Keratinocyte (primary cell): Measurements from ENCODE around the gene RIT2. TPM values are rescaled to one million over a fixed set of nuclear protein-coding genes. Genes with fewer than 3 reads are reported as not detected.

Source experiments
- DNase-seq: peaks from one replicate; pipeline ENCODE4 v3.0.0-alpha.2; 2011; ENCODE audit warnings: low read depth, missing footprints, low spot score
- FAIRE-seq: peaks from 2 replicates; lab custom pipeline; 2011; peaks lifted over from hg19 to GRCh38; lab: Jason Lieb, UNC
- H2AFZ ChIP-seq: 2 replicates; pipeline ENCODE4 v1.6.0; 2012; ENCODE audit warnings: low read length, control low read depth, inconsistent platforms; ENCODE audit not compliant: control insufficient read depth
- H3K27ac ChIP-seq: 2 replicates; pipeline ENCODE4 v1.5.1; 2011; ENCODE audit warnings: low read length; ENCODE audit not compliant: control insufficient read depth, insufficient read depth
- H3K27me3 ChIP-seq: 3 replicates; pipeline ENCODE4 v1.6.0; 2011; ENCODE audit warnings: low read length; ENCODE audit not compliant: control insufficient read depth, insufficient read depth; ENCODE audit errors: extremely low read depth
- H3K36me3 ChIP-seq, 2 experiments: 2 replicates in 1 of 2; 3 replicates in 1 of 2; pipeline ENCODE4 v1.5.1; 2011; ENCODE audit warnings: low read length in 2 of 2, mild to moderate bottlenecking in 1 of 2; ENCODE audit not compliant: control insufficient read depth in 2 of 2, insufficient read depth in 2 of 2; ENCODE audit errors: extremely low read depth in 1 of 2
- H3K4me1 ChIP-seq: 3 replicates; pipeline ENCODE4 v1.5.1; 2011; ENCODE audit warnings: low read length; ENCODE audit not compliant: control insufficient read depth, insufficient read depth; ENCODE audit errors: extremely low read depth
- H3K4me2 ChIP-seq: 3 replicates; pipeline ENCODE4 v1.6.0; 2011; ENCODE audit warnings: low read depth, low read length; ENCODE audit not compliant: control insufficient read depth, insufficient read depth; ENCODE audit errors: extremely low read depth
- H3K4me3 ChIP-seq, 3 experiments: fragments of 200-600 bp in 1 of 3; sonication (generic) in 1 of 3; 2 replicates in 2 of 3; 3 replicates in 1 of 3; pipeline ENCODE4 v1.5.1; 2011 to 2016; ENCODE audit warnings: low read length in 3 of 3, mild to moderate bottlenecking in 3 of 3, control low read depth in 2 of 3, inconsistent platforms in 1 of 3, low read depth in 1 of 3, mixed read lengths in 1 of 3, mixed run types in 1 of 3, moderate library complexity in 1 of 3; ENCODE audit not compliant: control insufficient read depth in 2 of 3, insufficient read depth in 2 of 3; ENCODE audit errors: extremely low read depth in 1 of 3
- H3K79me2 ChIP-seq: 2 replicates; pipeline ENCODE4 v1.6.0; 2012; ENCODE audit warnings: low read length; ENCODE audit not compliant: control insufficient read depth, insufficient read depth
- H3K9ac ChIP-seq: 3 replicates; pipeline ENCODE4 v1.6.0; 2011; ENCODE audit warnings: low read length; ENCODE audit not compliant: control insufficient read depth, insufficient read depth; ENCODE audit errors: extremely low read depth
- H3K9me1 ChIP-seq: 3 replicates; pipeline ENCODE4 v1.6.0; 2011; ENCODE audit warnings: low read length; ENCODE audit not compliant: control insufficient read depth, insufficient read depth; ENCODE audit errors: extremely low read depth
- H3K9me3 ChIP-seq: 2 replicates; pipeline ENCODE4 v1.5.1; 2012; ENCODE audit warnings: low read depth, low read length; ENCODE audit not compliant: control insufficient read depth
- H4K20me1 ChIP-seq: 3 replicates; pipeline ENCODE4 v1.6.0; 2011; ENCODE audit warnings: low read length; ENCODE audit not compliant: control insufficient read depth, insufficient read depth; ENCODE audit errors: extremely low read depth
- CTCF ChIP-seq, 3 experiments: IDR thresholded peaks in 1 of 3; conservative IDR thresholded peaks in 1 of 3; optimal IDR thresholded peaks in 1 of 3; 2 replicates in 2 of 3; 3 replicates in 1 of 3; pipeline versions ENCODE3 to v1.5.1; 2011; ENCODE audit warnings: low read length in 3 of 3, mild to moderate bottlenecking in 3 of 3, moderate library complexity in 2 of 3, control low read depth in 1 of 3, inconsistent platforms in 1 of 3; ENCODE audit not compliant: insufficient read depth in 2 of 3; ENCODE audit errors: extremely low read depth in 1 of 3
- EZH2 ChIP-seq: IDR thresholded peaks from one replicate; pipeline ENCODE4 v1.6.1; 2012; ENCODE audit warnings: inconsistent platforms, mild to moderate bottlenecking, low read length, moderate library complexity
- dilution Hi-C: fragments of 300-500 bp; cut with MboI; formaldehyde crosslinking; loops from one replicate; pipeline ENCODE4 v1.7.0; 2020; ENCODE audit warnings: low sequenced_read_pairs; ENCODE audit not compliant: extremely low pct_ligation_motif_present
- polyA plus RNA-seq, 5 experiments: library from polyadenylated mRNA; depleted of rRNA in 3 of 5; stranded (reverse) in 3 of 5; stranded (forward) in 1 of 5; unstranded in 1 of 5; fragments of >200 nt; gene quantifications; 1 replicate in 1 of 5; 2 replicates in 3 of 5; 3 replicates in 1 of 5; pipeline versions ENCODE4 v1.2.1 to v1.2.3, GENCODE V29; 2011 to 2012; ENCODE audit warnings: missing spikeins in 2 of 5, low read depth in 1 of 5, low replicate concordance in 1 of 5

Gene RIT2
- polyA plus RNA-seq, 1 donor (not counting 4 experiments of a cell fraction or from before 2014, with no cell fraction given) = not detected

- Histone ChIP-seq H3K4me2 (no peak overlapping the region), H3K4me3 (no peak overlapping the region), H3K27me3 (no peaks in the 10 kb centered on the region), H3K79me2 (no peaks in the 10 kb centered on the region), H3K36me3 (no peaks in the 10 kb centered on the region), H3K4me1 (no peaks in the 10 kb centered on the region), H3K9me3 (no peaks in the 10 kb centered on the region), H3K27ac (no peak overlapping the region), H3K9ac (no peak overlapping the region), H3K9me1 (no peaks in the 10 kb centered on the region), H2AFZ (no peak overlapping the region), H4K20me1 (no peaks in the 10 kb centered on the region)
- no peak for DNase-seq
- no peak for FAIRE-seq
- dilution Hi-C loops = no loop called here
- TF ChIP-seq EZH2 = no peak
- no peak for TF ChIP-seq CTCF (optimal IDR thresholded peaks at IDR 0.05 in 1 of 3, IDR thresholded peaks at IDR 0.05 in 1 of 3, conservative IDR thresholded peaks at IDR 0.05 in 1 of 3; ENCODE audit: extremely low read depth in 1 of 3, insufficient read depth in 2 of 3, low read length in 3 of 3)
Measured at GRCh38 chr18:42730272-42730671, 385.2 kb downstream of the RIT2 start.

- H3K4me1 ChIP-seq = no peaks in the 10 kb centered on the region
- dilution Hi-C loops = no loop called here
- DNase-seq = no peak
Measured at GRCh38 chr18:42719221-42719620, 396.3 kb downstream of the RIT2 start.

More at GRCh38 chr18:42719221-42719620, 396.3 kb downstream of the RIT2 start:
- no peaks in the 10 kb centered on the region for H3K36me3 ChIP-seq
- no peak overlapping the region for H3K4me3 ChIP-seq
- no peak overlapping the region for H3K9ac ChIP-seq
- no peak overlapping the region for H3K4me2 ChIP-seq
- no peaks in the 10 kb centered on the region for H4K20me1 ChIP-seq
- H3K27me3 ChIP-seq = no peaks in the 10 kb centered on the region
- no peaks in the 10 kb centered on the region for H3K9me1 ChIP-seq
- TF ChIP-seq EZH2 (no peak), CTCF (optimal IDR thresholded peaks at IDR 0.05 in 1 of 3, IDR thresholded peaks at IDR 0.05 in 1 of 3, conservative IDR thresholded peaks at IDR 0.05 in 1 of 3; ENCODE audit: extremely low read depth in 1 of 3, insufficient read depth in 2 of 3, low read length in 3 of 3) (no peak)
- FAIRE-seq = no peak
- H3K79me2 ChIP-seq = no peaks in the 10 kb centered on the region
- H3K27ac ChIP-seq = no peak overlapping the region
- no peaks in the 10 kb centered on the region for H3K9me3 ChIP-seq
- no peak overlapping the region for H2AFZ ChIP-seq
